GM19455 (cell line): ENCODE results near the gene S100A10.

Source experiments
- ATAC-seq: cut with Tn5 transposase; IDR thresholded peaks from one replicate; pipeline ENCODE4 v1.9.1; 2021; ENCODE audit not compliant: unreplicated experiment

Gene S100A10

DNA sequence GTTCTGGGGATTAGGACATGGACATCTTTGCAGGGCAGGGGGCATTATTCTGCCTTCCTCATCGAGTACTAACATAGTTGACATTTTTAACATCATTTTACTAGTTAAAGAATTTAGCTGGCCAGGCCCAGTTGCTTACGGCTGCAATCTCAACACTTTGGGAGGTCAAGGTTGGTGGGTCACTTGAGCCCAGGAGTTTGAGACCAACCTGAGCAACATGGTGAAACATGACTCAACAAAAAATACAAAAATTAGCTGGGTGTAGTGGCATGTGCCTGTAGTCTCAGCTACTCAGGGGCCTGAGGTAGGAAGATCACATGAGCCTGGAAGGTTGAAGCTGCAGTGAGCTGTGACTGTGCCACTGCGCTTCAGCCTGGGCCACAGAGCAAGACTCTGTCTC, 54.5 kb downstream of the S100A10 start:
- ATAC-seq, result no peak

DNA sequence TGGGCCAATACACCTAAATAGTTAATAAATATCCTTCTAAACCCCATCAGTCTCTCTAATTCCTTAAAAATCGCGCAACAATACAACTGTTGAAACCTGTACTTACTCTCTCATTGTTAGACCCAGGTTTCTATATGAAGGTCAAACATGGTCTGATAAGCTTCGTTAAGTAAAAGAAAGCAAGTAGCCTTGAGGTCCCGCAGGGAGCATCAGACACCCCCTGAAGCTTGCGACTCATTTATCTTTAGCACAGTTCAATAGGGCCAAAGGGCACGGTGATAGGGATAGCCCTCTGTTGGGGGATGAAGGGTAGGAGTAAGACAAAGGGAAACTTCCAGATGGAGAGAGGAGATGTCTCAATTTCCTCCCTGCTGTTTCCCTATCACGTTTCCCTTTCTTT, 57.0 kb downstream of the S100A10 start:
- no peak for ATAC-seq

DNA sequence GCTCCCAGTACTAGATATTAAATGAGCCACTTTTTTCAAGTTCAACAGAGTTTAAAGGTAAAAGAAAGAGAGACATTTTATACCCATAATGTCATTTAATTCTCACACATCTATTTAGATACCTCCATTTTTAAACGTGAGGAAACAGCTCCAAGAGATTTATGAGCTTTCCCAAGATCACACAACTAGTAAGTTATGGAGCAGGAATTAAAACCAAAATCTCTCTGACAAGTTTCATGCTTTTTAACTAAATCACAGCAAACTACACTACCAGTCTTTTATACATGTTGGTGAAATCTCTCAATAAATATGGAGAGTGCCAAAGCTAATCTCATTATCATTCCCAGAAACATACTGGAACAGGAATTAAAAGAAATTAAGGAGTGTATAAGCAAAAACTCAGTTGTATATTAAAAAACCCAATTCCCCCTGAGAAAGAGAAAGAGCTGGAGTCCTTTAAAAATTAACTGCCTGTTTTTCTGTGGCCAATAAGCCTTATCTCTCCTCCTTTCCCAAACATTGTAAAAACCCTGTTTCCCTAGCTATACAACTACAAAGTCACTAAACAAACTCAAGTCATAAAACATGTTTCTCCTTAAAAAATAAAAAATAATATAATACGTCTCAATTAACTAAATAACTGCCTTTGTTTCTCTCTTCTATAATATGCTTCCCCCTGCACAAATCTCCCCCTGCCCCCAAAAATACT, 57.6 kb downstream of the S100A10 start:
- ATAC-seq, result no peak

DNA sequence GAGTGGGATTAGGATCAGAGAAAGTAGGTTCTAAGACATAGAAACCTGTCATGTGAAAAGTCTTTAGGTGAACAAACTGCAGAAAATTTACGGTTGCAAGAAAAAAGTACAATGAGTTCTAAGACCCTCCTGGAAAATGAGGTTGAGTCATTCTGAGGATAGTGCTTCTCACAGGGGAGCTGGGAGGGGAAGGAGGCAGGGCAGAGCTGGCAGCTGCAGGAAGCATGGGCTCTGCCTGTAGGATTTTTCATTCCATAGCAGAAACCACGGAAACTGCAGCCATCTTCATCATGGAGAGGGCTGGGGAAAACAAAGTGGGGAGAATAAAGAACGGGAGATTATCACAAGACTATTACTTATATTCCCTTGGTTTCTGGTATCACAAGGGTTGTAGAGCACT, 58.5 kb downstream of the S100A10 start:
- no peak for ATAC-seq

DNA sequence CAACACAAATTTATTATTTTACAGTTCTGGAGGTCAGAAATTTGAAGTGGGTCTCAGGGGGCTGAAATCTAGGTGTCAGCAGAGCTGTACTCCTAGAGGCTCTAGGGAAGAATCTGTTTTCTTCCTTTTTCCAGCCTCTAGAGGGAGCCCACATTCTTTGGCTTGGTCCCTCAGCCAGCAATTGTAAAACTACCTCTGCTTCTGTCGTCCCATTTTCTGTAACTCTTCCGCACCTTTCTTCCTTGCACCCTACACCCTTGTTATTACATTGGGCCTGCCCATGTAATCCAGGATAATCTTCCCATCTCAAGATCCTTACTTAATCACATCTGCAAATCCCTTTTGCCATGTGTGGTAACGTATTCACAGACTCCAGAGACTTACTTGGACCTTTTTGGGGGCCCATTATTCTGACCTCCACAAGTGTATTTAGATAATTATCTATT, 59.6 kb downstream of the S100A10 start:
- ATAC-seq, result no peak
